ENCODE measurements around the gene TIPRL. TPM values are rescaled to one million over a fixed set of nuclear protein-coding genes. Genes with fewer than 3 reads are reported as not detected.

TIPRL gene
- total and polyA plus RNA-seq, 9 of the 15 experiments (the other 6 are each of a cell fraction or from before 2014, with no cell fraction given): 41.4 to 90.2 (median 69.9) TPM

DNA sequence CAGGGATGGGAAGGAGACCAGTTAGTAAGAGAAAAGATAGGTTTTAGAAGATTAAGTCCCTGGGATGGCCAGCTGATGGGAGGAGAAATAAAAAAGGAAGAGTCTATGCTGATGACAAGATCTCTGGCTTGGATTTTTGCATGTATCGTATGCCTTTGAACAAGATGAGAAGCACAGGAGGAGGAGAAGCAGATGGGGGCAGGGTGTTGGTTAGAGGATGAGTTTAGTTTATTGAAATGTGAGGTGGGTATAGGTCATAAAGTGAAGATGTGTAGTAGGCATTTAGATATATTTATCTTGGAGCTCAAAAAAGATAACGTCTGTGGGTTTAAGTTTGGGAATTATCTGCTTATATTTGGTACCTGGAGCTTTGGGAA, 1.4 kb downstream of the TIPRL start (continued):
- TF ChIP-seq TAF1 (IDR thresholded peaks at IDR 0.05; ENCODE audit: control insufficient read depth, extremely low read depth, insufficient read depth, low read length, severe bottlenecking) (no peak), ZNF41 (CRISPR knock-in tag; conservative IDR thresholded peaks at IDR 0.05) (no peak), TAF15 (IDR thresholded peaks at IDR 0.05; ENCODE audit: low read depth, low read length) (no peak), CTBP1 (IDR thresholded peaks at IDR 0.05; ENCODE audit: borderline replicate concordance) (0 out of 2 replicates have a peak, but pooled peaks have one; percentile 20), PHF21A (IDR thresholded peaks at IDR 0.05; ENCODE audit: borderline replicate concordance, low read depth) (no peak), TEAD1 (CRISPR knock-in tag; IDR thresholded peaks at IDR 0.05) (no peak), KDM5B (IDR thresholded peaks at IDR 0.05; ENCODE audit: insufficient replicate concordance, low read depth, low read length) (peak; percentile 8), TARDBP (IDR thresholded peaks at IDR 0.05) (no peak), FOXA3 (CRISPR knock-in tag; conservative IDR thresholded peaks at IDR 0.05 in 1 of 2, IDR thresholded peaks at IDR 0.05 in 1 of 2) (0 out of 4 replicates have a peak, but pooled peaks of 1 of the 2 experiments have one; percentile 4)
- TF ChIP-seq, protein P1, sequence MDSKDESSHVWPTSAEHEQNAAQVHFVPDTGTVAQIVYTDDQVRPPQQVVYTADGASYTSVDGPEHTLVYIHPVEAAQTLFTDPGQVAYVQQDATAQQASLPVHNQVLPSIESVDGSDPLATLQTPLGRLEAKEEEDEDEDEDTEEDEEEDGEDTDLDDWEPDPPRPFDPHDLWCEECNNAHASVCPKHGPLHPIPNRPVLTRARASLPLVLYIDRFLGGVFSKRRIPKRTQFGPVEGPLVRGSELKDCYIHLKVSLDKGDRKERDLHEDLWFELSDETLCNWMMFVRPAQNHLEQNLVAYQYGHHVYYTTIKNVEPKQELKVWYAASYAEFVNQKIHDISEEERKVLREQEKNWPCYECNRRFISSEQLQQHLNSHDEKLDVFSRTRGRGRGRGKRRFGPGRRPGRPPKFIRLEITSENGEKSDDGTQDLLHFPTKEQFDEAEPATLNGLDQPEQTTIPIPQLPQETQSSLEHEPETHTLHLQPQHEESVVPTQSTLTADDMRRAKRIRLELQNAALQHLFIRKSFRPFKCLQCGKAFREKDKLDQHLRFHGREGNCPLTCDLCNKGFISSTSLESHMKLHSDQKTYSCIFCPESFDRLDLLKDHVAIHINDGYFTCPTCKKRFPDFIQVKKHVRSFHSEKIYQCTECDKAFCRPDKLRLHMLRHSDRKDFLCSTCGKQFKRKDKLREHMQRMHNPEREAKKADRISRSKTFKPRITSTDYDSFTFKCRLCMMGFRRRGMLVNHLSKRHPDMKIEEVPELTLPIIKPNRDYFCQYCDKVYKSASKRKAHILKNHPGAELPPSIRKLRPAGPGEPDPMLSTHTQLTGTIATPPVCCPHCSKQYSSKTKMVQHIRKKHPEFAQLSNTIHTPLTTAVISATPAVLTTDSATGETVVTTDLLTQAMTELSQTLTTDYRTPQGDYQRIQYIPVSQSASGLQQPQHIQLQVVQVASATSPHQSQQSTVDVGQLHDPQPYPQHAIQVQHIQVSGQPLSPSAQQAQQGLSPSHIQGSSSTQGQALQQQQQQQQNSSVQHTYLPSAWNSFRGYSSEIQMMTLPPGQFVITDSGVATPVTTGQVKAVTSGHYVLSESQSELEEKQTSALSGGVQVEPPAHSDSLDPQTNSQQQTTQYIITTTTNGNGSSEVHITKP (IDR thresholded peaks at IDR 0.05; ENCODE audit: partially characterized antibody): peak; percentile 10
